Tibial artery (tissue), 4 donors: ENCODE data around the gene TFF2.

ENCODE experiments used
- DNase-seq, 2 donors: peaks; one replicate each; pipeline ENCODE4 v3.0.0-alpha.2; 2019
- H3K27ac ChIP-seq, 2 donors: fragments of 200-600 bp; sonication (generic) in 1 of 2; 1 replicate in 1 of 2; 2 replicates in 1 of 2; pipeline ENCODE4 v1.5.1; 2018 to 2019; ENCODE audit warnings: mild to moderate bottlenecking in 1 of 2
- H3K27me3 ChIP-seq, 2 donors: fragments of 200-600 bp; sonication (generic) in 1 of 2; one replicate each; pipeline versions ENCODE4 v1.5.1 to v1.6.0; 2016 to 2019
- H3K36me3 ChIP-seq, 3 donors: fragments of 200-600 bp; sonication (generic) in 2 of 3; one replicate each; pipeline ENCODE4 v1.5.1; 2016 to 2019; ENCODE audit warnings: mild to moderate bottlenecking in 2 of 3
- H3K4me1 ChIP-seq, 4 donors: fragments of 200-600 bp; sonication (generic) in 2 of 4; 1 replicate in 3 of 4; 2 replicates in 1 of 4; pipeline ENCODE4 v1.5.1; 2016 to 2019
- H3K4me3 ChIP-seq, 2 donors: fragments of 200-600 bp; sonication (generic) in 1 of 2; 1 replicate in 1 of 2; 2 replicates in 1 of 2; pipeline ENCODE4 v1.5.1; 2018 to 2019; ENCODE audit warnings: mild to moderate bottlenecking in 2 of 2
- H3K9me3 ChIP-seq, 3 donors: fragments of 200-600 bp; sonication (generic) in 1 of 3; one replicate each; pipeline ENCODE4 v1.5.1; 2016 to 2019
- CTCF ChIP-seq, 2 experiments: fragments of 200-600 bp in 1 of 2; fragments of 450-650 bp in 1 of 2; IDR thresholded peaks; one replicate each; pipeline ENCODE4 v1.5.1; 2017 to 2019; ENCODE audit warnings: antibody characterized with exemption in 2 of 2, mild to moderate bottlenecking in 1 of 2, moderate library complexity in 1 of 2
- intact Hi-C: fragments of 100-400 bp; cut with DNase I; formaldehyde crosslinking; loops from one replicate; pipeline ENCODE4 v1.15.0; 2023; ENCODE audit warnings: low total_unique reads

Gene TFF2

DNA sequence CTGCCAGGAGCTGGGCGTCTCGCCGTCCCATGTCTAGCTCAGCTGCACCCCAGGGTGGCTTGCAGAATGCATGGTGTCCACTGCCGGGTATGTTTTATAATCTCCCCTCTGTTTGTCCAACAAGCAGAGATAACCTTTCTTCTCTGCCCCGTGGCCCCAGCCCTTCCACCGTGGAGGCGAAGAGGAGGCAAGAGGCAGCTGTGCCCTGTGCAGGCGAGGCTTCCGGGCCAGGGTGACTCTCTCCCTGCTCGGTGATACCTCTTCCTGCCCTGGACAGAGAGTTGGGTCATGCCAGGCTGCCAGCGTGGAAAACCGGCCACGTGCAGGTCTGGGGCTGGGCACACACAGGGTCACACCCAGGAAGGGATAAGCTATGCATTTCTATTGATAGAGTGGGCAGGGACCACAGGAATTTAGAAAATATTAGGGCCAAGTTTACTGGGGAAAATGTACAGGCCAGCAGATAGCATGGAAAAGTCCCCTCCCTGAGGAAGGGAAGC lies at the start of gene TFF2:
TSS of gene TFF2 (minus strand) at position 68 of the 500 bp plus-strand sequence. CDS start at position 31, 37 bp downstream.
- intact Hi-C loops: no loop called here
- DNase-seq: peak in 1 of 2 donors; percentile 37
- Histone ChIP-seq H3K36me3 (no peaks in the 10 kb centered on the region), H3K9me3 (peaks cover 0 to 13% (median 10%) of the 10 kb centered on the region in 3 donors), H3K27me3 (peaks cover 0 to 30% of the 10 kb centered on the region in 2 donors), H3K27ac (no peak within 1 kb of the TSS), H3K4me1 (no peaks in the 10 kb centered on the region), H3K4me3 (no peak within 1 kb of the TSS)
- no peak for TF ChIP-seq CTCF (IDR thresholded peaks at IDR 0.05)

DNA sequence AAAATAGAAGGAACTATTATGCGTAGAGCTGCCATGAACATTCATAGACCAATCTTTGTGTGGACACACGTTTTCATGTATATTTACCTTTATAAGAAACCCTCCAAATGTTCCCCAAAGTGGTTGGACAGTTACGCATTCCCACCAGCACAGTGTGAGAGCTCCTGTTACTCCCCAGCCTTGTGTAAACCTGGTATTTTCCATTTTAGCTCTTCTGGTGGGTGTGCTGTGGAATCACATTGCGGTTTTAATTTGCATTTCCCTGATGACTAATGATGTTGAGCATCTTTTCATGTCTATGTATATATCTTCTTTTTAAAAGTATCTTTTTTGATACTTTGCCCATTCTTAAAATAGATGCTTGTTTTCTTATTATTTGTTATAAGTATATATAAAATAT lies 49.7 kb upstream of the TFF2 start:
- Histone ChIP-seq H3K27me3 (peaks cover 0 to 12% of the 10 kb centered on the region in 2 donors), H3K4me3 (no peak overlapping the region), H3K9me3 (no peaks in the 10 kb centered on the region), H3K4me1 (no peaks in the 10 kb centered on the region), H3K36me3 (no peaks in the 10 kb centered on the region), H3K27ac (no peak overlapping the region)
- intact Hi-C loops: no loop called here
- no peak for DNase-seq
- no peak for TF ChIP-seq CTCF (IDR thresholded peaks at IDR 0.05)

GRCh38 chr21:42398436-42399028 lies 47.7 kb upstream of the TFF2 start:
- intact Hi-C loops: no loop called here
- Histone ChIP-seq H3K27me3 (peaks cover 0 to 12% of the 10 kb centered on the region in 2 donors), H3K36me3 (no peaks in the 10 kb centered on the region), H3K4me1 (no peaks in the 10 kb centered on the region), H3K27ac (no peak overlapping the region), H3K4me3 (no peak overlapping the region), H3K9me3 (no peaks in the 10 kb centered on the region)
- no peak for TF ChIP-seq CTCF (IDR thresholded peaks at IDR 0.05)
- DNase-seq: no peak

DNA sequence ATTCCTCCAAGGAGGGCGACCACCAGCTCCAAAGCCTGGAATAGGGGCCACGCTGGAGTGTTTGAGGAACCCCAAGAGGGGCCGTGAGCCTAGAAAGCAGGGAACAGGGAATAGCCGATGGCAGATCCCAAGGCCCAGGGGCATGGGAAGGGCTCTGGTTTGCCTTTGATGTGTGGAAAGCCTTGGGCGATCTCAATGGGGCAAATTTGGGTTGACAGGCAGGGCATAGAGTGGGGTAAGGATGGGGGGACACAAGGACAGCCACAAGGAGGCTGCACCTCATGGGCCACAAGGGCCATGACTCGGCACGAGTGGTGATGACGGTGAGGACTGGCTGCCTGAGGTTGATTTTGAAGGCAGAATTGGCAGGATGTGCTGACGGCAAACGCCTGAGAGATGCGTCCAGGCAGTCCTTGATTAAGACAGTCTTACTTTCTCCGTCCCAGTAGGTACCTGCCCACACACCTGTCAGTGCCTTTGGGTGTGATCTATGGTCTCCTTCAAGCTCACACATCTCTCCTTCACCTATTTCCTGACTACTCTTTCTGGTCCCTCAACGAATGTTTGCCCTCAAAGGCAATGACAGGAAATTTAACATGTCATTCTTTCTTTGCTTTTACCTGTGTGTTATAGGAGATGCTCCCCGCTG lies 47.1 kb upstream of the TFF2 start:
- Histone ChIP-seq H3K36me3 (no peaks in the 10 kb centered on the region), H3K27ac (no peak overlapping the region), H3K4me1 (no peaks in the 10 kb centered on the region), H3K27me3 (peaks cover 0 to 12% of the 10 kb centered on the region in 2 donors), H3K4me3 (no peak overlapping the region), H3K9me3 (no peaks in the 10 kb centered on the region)
- intact Hi-C loops: no loop called here
- DNase-seq: no peak
- TF ChIP-seq CTCF (IDR thresholded peaks at IDR 0.05): no peak

GRCh38 chr21:42396799-42397745 lies 46.3 kb upstream of the TFF2 start:
- no peaks in the 10 kb centered on the region for H3K36me3 ChIP-seq

More at GRCh38 chr21:42396799-42397745, 46.3 kb upstream of the TFF2 start:
- H3K4me1 ChIP-seq: no peaks in the 10 kb centered on the region
- peaks cover 0 to 15% of the 10 kb centered on the region in 2 donors for H3K27me3 ChIP-seq
- no peaks in the 10 kb centered on the region for H3K9me3 ChIP-seq
- TF ChIP-seq CTCF (IDR thresholded peaks at IDR 0.05): no peak
- H3K4me3 ChIP-seq: no peak overlapping the region
- no peak for DNase-seq
- intact Hi-C loops: no loop called here
- H3K27ac ChIP-seq: no peak overlapping the region
